ENCODE measurements around the gene MTF1.
"Not testable (repeated sequence)": the region's sequence is repeated elsewhere in the genome, so short reads cannot be mapped to it uniquely, and the experiment has no call there.

MTF1 gene

DNA sequence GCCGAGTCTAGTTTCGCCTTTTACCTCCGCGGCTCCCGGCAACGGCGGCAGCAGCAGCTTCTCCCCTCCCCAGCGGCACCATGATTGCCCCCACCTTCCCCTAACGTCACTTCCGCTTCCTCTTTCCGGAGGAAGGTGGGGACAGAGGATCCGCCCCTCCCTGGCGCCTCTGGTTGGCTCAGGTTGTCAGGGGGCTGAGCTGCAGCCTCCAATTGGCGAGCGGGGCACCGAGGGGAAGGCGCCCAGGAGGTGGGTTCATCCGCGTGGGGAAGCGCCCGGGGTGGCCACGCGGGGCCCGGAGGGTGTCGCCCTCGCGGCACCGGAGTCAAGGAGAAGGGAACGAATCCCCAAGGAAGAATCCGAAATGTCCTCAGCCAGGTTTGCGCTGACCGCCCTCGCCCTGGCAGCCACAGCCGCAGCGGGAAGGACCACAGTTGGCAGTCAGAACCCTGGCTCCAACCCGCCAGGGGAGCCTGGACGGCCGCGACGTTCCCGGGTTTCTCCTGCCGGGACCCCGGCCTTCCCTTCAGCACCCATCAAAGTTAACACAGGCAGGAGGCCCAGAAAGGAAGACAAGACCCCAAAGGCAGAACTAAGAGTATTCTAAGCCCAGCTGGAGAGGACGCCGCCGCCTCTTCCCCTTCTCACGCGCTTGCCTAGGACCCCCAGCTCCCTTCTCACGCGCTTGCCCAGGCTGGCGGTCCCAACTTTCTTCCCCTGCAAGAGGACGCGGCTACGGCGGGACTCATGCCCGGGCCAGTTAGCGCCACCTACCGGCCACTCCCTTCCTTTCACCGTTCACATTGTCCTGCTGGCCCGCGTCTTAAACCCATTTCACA lies at the start of gene MTF1:
Gene MTF1, minus strand, starts transcription at position 86 of the 839 bp plus-strand sequence. CDS start 1,934 bp downstream, outside the sequence.
- peak; percentile 81 for DNase-seq

DNA sequence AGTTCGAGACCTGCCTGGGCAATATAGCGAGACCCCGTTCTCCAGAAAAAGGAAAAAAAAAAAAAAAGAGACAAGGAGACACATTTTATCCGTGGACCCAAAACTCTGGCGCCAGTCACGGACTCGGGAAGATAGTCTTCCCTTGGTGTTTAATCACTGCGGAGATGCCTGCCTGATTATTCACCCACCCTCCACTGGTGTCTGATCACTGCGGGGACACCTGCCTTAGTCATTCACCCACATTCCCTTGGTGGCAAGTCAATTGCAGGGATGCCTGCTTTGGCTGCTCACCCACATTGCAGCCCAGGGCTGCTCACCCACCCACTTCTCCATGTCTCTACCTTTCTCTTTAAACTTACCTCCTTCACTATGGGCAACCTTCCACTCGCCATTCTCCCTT lies 49.1 kb upstream of the MTF1 start:
- not testable (repeated sequence) for DNase-seq

DNA sequence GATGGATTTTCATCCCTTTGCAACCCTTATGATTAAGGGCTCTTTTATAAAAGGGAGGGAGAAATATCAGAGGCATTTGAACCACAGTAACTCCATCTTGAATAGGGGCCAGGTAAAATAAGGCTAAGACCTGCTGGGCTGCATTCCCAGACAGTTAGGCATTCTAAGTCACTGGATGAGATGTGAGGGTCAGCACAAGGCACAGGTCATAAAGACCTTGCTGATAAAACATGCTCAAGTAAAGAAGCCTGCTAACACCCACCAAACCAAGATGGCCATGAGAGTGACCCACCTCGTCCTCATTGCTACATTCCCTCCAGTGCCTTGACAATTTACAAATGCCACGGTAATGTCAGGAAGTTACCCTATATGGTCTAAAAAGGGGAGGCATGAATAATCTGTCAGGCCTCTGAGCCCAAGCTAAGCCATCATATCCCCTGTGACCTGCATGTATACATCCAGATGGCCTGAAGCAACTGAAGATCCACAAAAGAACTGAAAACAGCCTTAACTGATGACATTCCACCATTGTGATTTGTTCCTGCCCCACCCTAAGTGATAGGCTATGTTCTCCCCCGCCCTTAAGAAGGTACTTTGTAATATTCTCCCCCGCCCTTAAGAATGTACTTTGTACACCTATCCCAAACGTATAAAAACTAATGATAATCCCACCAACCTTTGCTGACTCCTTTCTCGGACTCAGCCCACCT lies 48.2 kb upstream of the MTF1 start:
- not testable (repeated sequence) for DNase-seq

DNA sequence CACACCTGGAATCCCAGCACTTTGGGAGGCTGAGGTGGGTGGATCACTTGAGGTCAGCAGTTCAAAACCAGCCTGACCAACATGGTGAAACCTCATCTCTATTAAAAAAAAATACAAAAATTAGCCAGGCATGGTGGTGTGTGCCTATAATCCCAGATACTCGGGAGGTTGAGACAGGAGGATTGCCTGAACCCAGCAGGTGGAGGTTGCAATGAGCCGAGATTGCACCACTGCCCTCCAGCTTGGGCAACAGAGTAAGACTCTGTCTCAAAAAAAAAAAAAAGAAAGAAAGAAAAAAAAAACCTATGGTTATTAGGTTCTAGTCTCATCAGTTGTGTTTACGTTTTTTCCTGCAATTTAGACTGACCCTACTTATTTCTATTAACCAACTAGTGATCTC lies 47.2 kb upstream of the MTF1 start:
- not testable (repeated sequence) for DNase-seq

DNA sequence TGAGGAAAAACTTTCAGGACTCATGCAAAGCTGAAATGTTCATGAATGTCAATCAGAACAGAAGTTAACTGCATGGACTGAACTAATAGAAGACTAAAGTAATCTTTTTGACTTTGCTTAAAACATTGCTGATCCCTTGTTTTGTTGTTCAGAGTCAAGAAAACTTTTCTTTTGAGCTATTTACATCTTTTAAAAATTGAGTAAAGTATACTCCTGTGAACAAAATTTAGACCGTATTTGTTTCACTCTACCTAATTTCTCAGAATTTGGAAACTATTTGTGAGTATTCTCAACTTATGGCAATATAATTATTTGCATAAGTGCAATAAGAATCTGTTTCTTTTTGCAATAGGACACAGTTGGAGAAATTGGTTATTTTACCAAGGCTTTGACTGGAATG lies 46.3 kb upstream of the MTF1 start:
- no peak for DNase-seq

DNA sequence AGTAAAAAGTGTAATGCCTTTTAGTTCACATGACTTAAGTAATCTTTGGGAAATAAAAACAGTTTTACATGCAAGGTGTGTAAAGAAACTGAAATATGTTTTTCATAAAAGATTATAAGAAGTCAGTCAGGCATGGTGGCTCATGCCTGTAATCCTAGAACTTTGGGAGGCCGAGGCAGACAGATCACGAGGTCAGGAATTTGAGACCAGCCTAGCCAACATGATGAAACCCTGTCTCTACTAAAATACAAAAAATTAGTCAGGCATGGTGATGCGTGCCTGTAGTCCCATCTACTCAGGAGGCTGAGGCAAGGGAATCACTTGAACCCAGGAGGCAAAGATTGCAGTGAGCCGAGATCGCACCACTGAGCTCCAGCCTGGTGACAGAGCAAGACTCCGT lies 44.5 kb upstream of the MTF1 start:
- DNase-seq = not testable (repeated sequence)

DNA sequence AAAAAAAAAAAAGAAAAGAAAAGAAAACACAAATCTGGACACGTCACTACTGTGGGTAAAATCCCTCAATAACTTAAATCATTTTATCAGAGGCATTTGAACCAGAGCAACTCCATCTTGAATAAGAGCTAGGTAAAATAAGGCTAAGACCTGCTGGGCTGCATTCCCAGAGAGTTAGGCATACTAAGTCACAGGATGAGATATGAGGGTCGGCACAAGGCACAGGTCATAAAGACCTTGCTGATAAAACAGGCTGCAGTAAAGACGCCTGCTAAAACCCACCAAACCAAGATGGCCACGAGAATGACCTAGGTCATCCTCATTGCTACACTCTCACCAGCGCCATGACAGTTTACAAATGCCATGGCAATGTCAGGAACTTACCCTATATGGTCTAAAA lies 43.6 kb upstream of the MTF1 start:
- DNase-seq = no peak

DNA sequence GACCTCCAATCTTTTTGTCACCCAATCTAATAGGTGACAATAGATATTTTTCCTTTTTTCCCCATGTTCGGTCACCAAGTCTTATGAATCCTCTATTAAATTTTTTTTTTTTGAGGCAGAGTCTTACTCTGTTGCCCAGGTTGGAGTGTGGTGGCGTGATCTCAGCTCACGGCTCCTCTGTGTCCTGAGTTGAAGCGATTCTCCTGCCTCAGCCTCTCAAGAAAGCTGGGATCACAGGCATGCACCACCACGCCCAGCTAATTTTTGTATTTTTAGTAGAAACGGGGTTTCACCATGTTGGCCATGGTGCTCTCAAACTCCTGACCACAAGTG lies 42.5 kb upstream of the MTF1 start:
- no peak for DNase-seq

DNA sequence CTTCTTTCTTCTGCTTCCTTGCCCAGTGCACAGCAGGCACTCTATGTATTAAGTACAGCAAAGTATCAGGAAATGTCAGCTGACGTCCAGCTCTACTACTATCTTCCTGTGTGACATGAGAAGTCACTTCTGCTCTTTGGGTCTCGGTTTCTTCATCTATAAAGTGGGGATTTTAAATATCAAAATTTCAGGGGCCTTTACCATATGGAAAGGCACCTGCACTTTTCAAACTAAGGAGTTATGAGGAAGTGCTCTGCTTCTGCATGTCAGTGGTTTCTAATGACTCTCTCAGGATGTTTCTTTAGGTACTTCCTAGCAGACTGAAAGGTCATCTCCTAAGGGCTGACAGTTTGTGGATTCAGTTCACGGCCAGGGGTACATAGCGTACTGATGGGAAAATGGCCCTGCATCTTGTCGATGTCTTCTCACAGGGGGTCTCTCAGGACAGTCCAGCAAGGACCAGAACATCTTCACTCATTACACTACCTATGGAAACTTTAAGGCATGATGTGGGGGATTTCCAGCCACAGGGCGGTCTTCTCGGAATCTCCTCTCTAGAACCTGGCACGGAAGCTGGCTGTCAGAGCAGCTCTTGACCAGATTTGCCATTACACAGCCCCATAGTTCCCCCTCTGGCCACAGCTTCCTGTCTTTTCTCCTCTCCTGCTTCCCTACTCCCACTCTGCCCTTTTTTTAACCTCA lies 42.0 kb upstream of the MTF1 start:
- DNase-seq = no peak

DNA sequence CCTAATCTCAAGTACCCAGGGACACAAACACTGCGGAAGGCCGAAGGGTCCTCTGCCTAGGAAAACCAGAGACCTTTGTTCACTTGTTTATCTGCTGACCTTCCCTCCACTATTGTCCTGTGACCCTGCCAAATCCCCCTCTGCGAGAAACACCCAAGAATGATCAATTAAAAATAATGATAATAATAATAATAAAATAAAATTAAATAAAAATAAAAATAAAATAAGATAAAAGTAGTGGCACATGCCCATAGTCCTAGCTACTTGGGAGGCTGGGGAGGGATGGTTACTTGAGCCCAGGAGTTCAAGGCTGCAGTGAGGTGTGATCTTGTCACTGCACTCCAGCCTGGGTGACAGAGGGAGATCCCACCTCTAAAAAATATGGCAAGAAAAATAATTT lies 38.2 kb upstream of the MTF1 start:
- DNase-seq = not testable (repeated sequence)

DNA sequence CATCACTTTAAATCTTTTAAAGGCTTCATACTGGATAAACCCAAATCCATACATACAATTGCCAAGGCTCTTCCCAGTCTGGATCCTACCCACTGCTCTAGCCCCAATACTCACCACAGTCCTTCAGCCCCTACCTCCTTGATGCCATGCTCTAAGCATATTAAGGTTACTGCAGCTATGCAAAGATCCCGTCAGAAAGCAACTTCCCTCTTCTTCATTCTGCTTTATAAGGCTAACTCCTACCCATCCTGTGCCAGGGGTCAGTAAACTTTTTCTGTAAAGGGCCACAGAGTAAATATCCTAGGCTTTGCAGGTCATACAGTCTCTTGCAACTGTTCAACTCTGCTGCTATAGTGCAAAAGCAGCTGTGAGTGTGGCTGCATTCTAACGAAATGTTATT lies 34.3 kb upstream of the MTF1 start:
- DNase-seq = no peak

DNA sequence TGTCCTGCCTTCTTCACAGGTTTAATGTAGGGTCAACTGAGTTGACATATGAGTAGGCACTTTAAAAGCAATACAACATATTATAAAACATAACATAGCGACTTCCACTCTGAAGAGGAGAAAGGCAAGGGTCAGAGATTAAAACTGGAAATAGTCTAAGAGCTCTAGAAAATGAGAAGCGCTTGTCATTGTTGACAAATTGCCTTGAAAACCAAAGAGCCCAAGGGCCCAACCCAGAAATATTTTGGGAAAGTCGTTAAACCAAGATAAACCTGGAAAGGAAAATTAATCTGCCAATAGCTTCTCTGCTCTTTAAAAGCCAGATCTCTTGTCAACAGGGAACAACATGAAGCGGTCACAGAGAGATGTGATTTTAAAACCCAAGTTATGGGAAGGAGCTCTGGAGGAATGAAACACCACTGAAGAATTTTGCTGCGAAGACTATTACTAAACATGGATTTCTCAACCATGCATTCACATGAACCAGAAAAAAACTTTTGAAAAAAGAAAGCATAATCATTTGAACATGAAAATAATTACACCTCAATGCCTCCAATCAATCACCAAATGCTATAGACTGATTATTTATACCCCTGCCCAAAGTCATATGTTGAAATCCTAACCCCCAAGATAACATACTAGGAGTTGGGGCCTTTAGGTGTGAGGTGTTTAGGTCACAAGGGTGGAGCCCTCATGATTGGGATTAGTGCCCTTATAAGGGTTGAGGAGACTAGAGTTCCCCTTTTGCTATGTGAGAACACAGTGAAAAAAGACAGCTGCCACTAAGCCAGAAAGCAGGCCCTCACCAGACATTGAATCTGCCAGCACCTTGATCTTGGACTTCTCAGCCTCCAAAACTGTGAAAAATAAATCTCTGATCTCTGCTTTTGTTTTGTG lies 33.0 kb upstream of the MTF1 start:
- no peak for DNase-seq

DNA sequence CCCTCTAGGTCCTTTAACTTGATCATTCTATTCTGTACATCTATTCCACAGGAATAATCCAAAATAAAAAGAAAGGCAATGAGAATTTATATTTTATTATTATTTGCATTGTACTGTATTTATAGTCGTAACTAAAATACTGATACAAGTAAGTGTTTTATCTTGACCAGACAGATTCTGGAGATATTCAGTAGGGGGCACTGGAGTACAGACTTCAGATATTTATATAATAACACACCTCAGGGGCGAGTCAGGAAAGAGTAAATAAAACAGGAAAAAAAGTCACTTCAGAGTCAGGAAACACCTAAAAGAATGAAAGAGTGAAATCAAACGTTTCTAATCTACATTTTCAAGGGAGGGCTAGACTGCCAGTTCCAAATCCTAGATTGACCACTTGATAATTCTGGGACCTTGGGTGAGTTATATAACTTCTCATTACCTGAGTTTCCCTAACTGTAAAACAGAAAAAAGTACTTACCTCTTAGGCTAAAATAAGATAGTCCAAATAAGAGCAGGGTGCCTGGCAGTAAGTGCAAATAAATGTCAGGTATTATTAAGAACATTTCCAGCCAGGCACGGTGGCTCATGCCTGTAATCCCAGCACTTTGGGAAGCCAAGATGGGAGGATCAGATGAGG lies 31.1 kb upstream of the MTF1 start:
- DNase-seq = peak; percentile 25

DNA sequence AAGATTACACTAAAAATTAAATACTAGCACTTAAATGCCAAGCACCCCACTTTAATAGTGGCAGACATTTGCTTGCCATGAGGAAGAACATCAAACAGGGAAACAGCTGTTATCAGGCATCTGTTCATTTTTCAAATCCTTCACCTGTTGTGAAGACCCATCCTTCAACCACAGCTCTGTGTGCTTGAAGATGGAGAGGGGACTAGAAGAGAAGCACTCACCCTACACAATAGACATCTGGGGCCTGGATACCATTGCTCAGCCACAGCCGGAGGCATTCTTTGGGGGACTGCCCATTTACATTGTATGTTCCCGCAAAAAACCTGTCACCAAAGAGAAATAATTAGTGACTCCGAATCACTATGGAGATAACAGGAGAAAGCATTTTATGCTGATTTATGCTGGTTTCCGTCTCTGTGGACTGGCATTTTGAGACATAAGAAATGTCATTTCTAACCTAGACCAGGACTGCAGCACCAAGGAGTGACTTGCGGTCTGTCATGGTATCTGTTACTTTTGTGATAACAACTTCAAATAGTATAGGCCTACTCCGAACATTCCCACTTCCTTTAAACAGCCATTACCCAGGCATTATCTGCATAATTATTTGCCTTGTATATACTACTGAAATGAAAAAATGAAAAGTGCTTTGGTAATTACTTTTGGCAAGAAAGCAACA lies 28.8 kb upstream of the MTF1 start:
- no peak for DNase-seq

DNA sequence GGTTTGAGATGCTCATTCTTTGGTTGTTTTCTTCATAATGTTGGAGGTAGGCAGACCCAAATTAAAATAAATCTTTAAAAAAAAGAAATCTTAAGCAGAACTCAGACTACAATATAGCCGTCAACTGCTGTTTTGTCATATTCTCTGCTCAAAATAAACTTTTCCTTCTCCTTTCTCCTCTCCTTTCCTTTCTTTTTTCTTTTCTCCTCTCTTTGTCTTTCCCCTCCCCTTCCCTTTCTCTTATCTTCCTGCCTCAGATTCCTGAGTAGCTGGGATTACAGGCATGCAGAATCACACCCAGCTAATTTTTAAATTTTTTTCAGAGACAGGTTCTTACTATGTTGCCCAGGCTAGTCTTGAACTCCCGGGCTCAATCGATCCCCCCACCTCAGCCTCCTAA lies 24.8 kb upstream of the MTF1 start:
- DNase-seq = no peak

DNA sequence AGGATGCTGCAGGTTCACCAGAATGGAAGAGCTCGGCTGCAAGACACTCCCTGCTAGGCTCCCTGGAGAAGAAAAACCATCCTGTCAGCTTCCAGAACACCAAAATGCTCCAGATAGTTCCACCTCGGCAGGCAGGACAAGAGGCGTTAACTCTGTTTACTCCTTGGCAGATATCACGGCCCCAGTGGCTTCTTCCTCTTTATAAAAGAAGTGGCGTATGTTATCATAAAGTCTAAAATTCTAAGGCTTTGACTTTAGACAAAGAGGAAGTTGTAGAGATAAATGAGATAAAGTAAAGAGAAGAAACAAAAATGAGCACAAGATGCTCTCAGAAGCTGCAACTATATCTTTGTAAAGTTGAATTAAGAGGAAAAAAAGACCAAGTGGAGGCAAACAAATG lies 24.3 kb upstream of the MTF1 start:
- DNase-seq = no peak

DNA sequence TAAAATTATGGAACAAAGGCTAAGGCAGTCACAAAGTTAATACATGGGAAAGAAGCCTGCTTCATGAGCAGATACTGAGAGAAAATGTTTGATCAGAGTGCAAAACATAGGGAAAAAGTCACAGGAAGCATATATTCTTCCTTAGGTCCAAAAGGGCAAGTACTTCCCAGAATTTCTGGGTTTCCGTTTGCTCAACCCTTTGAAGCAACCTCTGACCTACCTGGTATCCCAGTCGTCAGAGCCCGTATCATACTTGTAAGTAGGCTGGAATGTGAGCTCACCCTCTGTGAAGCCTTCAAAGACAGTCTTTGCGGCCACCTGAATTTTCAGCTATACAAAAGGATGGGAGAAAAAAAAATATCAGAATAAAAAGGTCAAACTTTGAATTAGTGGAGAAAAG lies 20.5 kb upstream of the MTF1 start:
- DNase-seq = no peak

DNA sequence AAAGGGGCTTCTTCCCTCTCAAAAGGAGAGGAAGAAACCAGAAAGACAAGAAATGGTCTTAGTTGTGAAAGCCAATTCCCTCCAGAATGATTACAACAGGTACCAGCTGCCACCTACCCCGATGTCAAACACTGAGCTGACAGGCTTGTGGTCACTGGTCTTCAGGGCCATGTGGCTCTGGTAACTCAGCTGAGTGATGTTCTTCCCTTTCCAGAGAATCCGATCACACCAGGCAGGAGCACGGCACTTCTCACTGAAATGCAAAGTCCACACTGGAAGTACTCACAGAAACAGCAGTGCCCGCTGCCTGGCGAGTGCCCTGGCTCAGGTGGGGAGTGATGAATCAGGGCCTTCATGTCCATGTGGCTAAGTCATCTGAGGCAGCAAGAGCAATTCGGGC lies 18.7 kb upstream of the MTF1 start:
- DNase-seq = no peak

DNA sequence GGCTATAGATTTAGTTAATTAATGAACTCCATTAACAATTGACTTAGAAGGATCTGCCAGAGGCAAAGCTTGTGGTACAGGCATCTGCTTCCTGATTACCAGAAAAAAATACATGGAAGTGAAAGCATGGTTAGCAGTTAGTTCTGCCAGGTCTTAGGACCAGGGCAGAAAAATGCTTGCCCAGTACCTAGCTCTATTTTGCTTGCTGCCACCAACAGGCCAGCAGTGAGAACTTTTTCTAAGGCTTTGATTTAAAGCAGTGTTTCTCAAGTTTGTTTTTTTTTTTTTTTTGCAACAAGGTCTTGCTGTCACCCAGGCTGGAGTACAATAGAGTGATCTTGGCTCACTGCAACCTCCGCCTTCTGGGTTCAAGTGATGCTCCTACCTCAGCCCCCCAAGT lies 16.4 kb upstream of the MTF1 start:
- DNase-seq = no peak

DNA sequence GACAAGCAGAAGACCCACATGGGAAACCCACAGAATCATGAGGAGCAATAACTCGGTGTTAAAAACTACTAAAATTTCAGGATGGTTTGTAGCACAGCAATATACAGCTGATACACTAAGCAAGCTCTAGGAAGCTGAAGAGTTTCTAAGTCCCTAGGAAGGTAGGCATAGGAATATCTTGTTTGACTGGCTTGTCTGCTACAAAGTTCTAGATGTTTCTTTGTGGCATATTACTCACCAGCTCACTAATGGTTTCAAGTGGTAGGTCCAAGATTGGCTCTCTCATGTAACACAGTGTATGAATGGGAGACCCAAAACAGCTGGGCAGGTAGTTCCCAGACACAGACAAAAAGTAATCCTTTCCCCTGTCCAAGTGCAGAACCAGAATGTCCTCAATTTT lies 13.3 kb upstream of the MTF1 start:
- DNase-seq = no peak

DNA sequence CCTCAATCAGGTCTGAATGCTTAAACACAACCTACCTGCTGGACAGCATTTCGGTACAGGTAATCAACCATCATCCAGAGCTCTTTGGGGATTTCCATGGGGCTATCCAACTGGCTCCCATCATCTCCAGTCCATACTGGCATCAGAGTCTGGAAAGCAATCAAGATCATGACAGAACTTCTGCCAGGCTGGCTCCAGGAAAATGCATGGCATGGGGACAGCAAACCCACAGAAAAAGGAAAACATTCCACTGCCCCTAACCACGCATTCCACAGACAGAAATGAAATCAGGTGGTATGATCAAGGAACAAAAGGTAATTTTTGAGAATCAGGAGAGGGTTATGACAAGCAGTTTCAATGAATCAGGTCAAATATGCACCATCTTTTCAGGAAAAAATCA lies 9.1 kb upstream of the MTF1 start:
- no peak for DNase-seq

DNA sequence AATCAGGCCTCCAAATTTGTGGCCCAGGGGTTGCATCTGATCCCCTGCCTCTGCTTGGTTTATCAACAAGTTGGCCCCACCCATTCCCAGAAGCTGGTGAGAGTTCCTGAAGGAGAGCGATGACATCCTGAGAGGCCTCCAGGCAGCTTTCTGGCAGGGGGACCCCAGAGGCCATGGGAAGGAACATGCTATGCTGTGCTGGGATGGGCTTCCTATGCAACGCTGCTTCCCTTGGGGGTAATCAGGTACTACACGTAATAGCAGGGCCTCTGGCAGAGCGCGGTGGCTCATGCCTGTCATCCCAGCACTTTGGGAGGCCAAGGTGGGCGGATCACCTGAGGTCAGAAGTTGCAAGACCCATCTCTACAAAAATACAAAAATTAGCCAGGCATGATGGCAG lies 8.4 kb upstream of the MTF1 start:
- no peak for DNase-seq
